GM12878 (cell line): Measurements from ENCODE around the gene TEX51. TPM values are rescaled to one million over a fixed set of nuclear protein-coding genes. Genes with fewer than 3 reads are reported as not detected.

ENCODE experiments used
- ATAC-seq: fragments of 200-7000 bp; cut with Tn5 transposase; 3 replicates; pipeline ENCODE4 v1.9.1; 2020; ENCODE audit warnings: mild to moderate bottlenecking, moderate library complexity
- BruUV-seq: library from RNA; stranded (reverse); fragments of 400-500 nt; replicated peaks from 2 replicates; lab custom pipeline; 2021; lab: Mats Ljungman, UMichigan
- CTCF ChIA-PET: fragments of 300-600 bp; sonication (Branson Sonifier 250); formaldehyde crosslinking; extraction: SDS; loops from one replicate; lab custom pipeline; 2021; ENCODE audit warnings: inconsistent platforms; lab: Yijun Ruan, JAX
- POLR2A ChIA-PET: fragments of 350-600 bp; formaldehyde crosslinking; extraction: SDS; loops from one replicate; lab custom pipeline; 2021; ENCODE audit warnings: inconsistent platforms; lab: Charles Lee
- RAD21 ChIA-PET: fragments of 300-600 bp; sonication (Branson Sonifier 250); formaldehyde crosslinking; loops from one replicate; lab custom pipeline; 2023; ENCODE audit warnings: antibody characterized with exemption; ENCODE audit not compliant: unreplicated experiment; lab: Charles Lee
- SMC1A ChIA-PET: fragments of 300-600 bp; sonication (Branson Sonifier 250); formaldehyde crosslinking; loops from one replicate; lab custom pipeline; 2023; ENCODE audit not compliant: unreplicated experiment, uncharacterized antibody; lab: Charles Lee
- DNase-seq: peaks from one replicate; pipeline ENCODE4 v3.0.0-alpha.2; 2011; ENCODE audit warnings: low read depth, low spot score
- FAIRE-seq: peaks from 3 replicates; lab custom pipeline; 2011; peaks lifted over from hg19 to GRCh38; lab: Jason Lieb, UNC
- H2AFZ ChIP-seq: 2 replicates; pipeline ENCODE4 v1.6.0; 2011; ENCODE audit warnings: low read depth, low read length, control low read depth; ENCODE audit not compliant: control insufficient read depth
- H3K27ac ChIP-seq: 2 replicates; pipeline ENCODE4 v1.5.1; 2011; ENCODE audit warnings: control low read depth; ENCODE audit not compliant: control insufficient read depth, insufficient read depth
- H3K27me3 ChIP-seq, 2 experiments: replicated peaks in 1 of 2; 2 replicates each; pipeline versions ENCODE4 v1.6.0 to v1.6.1; 2011; ENCODE audit warnings: low read length in 1 of 2; ENCODE audit not compliant: control insufficient read depth in 2 of 2, insufficient read depth in 2 of 2
- H3K36me3 ChIP-seq, 2 experiments: 2 replicates each; pipeline ENCODE4 v1.5.1; 2011; ENCODE audit warnings: low read length in 1 of 2; ENCODE audit not compliant: control insufficient read depth in 2 of 2, insufficient read depth in 2 of 2
- H3K4me1 ChIP-seq: 2 replicates; pipeline ENCODE4 v1.6.1; 2011; ENCODE audit warnings: mild to moderate bottlenecking, low read length, moderate library complexity, mixed read lengths; ENCODE audit not compliant: control insufficient read depth, insufficient read depth
- H3K4me2 ChIP-seq: 2 replicates; pipeline ENCODE4 v1.6.0; 2011; ENCODE audit warnings: control low read depth; ENCODE audit not compliant: control insufficient read depth, insufficient read depth
- H3K4me3 ChIP-seq: fragments of 200-600 bp; sonication (generic); 2 replicates; pipeline ENCODE4 v1.5.1; 2016
- H3K79me2 ChIP-seq: 2 replicates; pipeline ENCODE4 v1.6.0; 2011; ENCODE audit warnings: low read length; ENCODE audit not compliant: control insufficient read depth, insufficient read depth
- H3K9ac ChIP-seq: 2 replicates; pipeline ENCODE4 v1.8.0; 2011; ENCODE audit warnings: low read length, control low read depth, mixed read lengths; ENCODE audit not compliant: control insufficient read depth, insufficient read depth
- H3K9me3 ChIP-seq: replicated peaks from 3 replicates; pipeline ENCODE4 v1.5.1; 2011; ENCODE audit warnings: mild to moderate bottlenecking, low read length; ENCODE audit not compliant: control insufficient read depth, insufficient read depth
- H4K20me1 ChIP-seq: 2 replicates; pipeline ENCODE4 v1.6.0; 2011; ENCODE audit not compliant: control insufficient read depth, insufficient read depth
- ASH2L ChIP-seq: fragments of 300-600, 200-600 bp; sonication (generic); IDR thresholded peaks from 2 replicates; pipeline ENCODE4 v1.6.1; 2017; ENCODE audit warnings: low read depth, mild to moderate bottlenecking, borderline replicate concordance
- CBX5 ChIP-seq: sonication (generic); IDR thresholded peaks from 2 replicates; pipeline ENCODE4 v1.6.1; 2016; ENCODE audit warnings: low read depth, moderate library complexity, mild to moderate bottlenecking, inconsistent platforms
- CHD2 ChIP-seq: IDR thresholded peaks from 2 replicates; pipeline ENCODE4 v1.6.1; 2011; ENCODE audit warnings: low read depth, low read length, improper control_type of control experiment, borderline replicate concordance
- FOXK2 ChIP-seq: fragments of 450-650 bp; IDR thresholded peaks from 2 replicates; pipeline ENCODE4 v1.6.1; 2017; ENCODE audit warnings: mild to moderate bottlenecking, moderate library complexity
- GABPA ChIP-seq: IDR thresholded peaks from 2 replicates; pipeline ENCODE4 v1.6.1; 2014; ENCODE audit warnings: antibody characterized with exemption, low read depth, mild to moderate bottlenecking, inconsistent platforms
- IRF5 ChIP-seq: fragments of 450-650 bp; IDR thresholded peaks from 2 replicates; pipeline ENCODE4 v1.6.1; 2017; ENCODE audit warnings: borderline replicate concordance
- MYB ChIP-seq: fragments of 150-350 bp; IDR thresholded peaks from 2 replicates; pipeline ENCODE4 v1.6.1; 2014; ENCODE audit warnings: mild to moderate bottlenecking, low read depth, low read length, borderline replicate concordance
- RB1 ChIP-seq: fragments of 450-650 bp; formaldehyde crosslinking; IDR thresholded peaks from 2 replicates; pipeline ENCODE4 v1.6.1; 2017; ENCODE audit warnings: mild to moderate bottlenecking, borderline replicate concordance
- RELB ChIP-seq: fragments of 450-650 bp; IDR thresholded peaks from 2 replicates; pipeline ENCODE4 v1.6.1; 2017; ENCODE audit warnings: low read depth, mild to moderate bottlenecking, moderate library complexity
- SKIL ChIP-seq: fragments of 450-650 bp; IDR thresholded peaks from 2 replicates; pipeline ENCODE4 v1.6.1; 2017; ENCODE audit warnings: mild to moderate bottlenecking, low read depth, inconsistent platforms; ENCODE audit not compliant: poor library complexity, severe bottlenecking
- SMAD1 ChIP-seq: fragments of 450-650 bp; IDR thresholded peaks from 2 replicates; pipeline ENCODE4 v1.6.1; 2018; ENCODE audit warnings: mild to moderate bottlenecking, low read depth; ENCODE audit not compliant: partially characterized antibody
- SMARCA5 ChIP-seq: fragments of 450-650 bp; IDR thresholded peaks from 2 replicates; pipeline ENCODE4 v1.6.1; 2017; ENCODE audit warnings: mild to moderate bottlenecking
- STAT1 ChIP-seq: fragments of 450-650 bp; conservative IDR thresholded peaks from 2 replicates; pipeline ENCODE4 v1.6.1; 2014; ENCODE audit warnings: antibody characterized with exemption, mild to moderate bottlenecking
- TCF7 ChIP-seq: IDR thresholded peaks from 2 replicates; pipeline ENCODE4 v1.6.1; 2014; ENCODE audit warnings: antibody characterized with exemption, borderline replicate concordance
- WGBS: methylation state at CpG from one replicate; pipeline ENCODE4 v1.1.6; 2016; ENCODE audit warnings: low lambda C conversion rate; ENCODE audit not compliant: insufficient replicate concordance, insufficient coverage; ENCODE audit errors: missing lambda C conversion rate; 5-methylcytosine and 5-hydroxymethylcytosine counted together
- in situ Hi-C: fragments of 300-500 bp; cut with MboI; formaldehyde crosslinking; loops from 9 replicates; pipeline ENCODE4 v1.14.3; 2018; ENCODE audit warnings: mixed read lengths
- intact Hi-C: fragments of 100-400 bp; cut with micrococcal nuclease; formaldehyde crosslinking; loops from one replicate; pipeline ENCODE4 v1.14.2; 2022; ENCODE audit not compliant: unreplicated experiment
- polyA plus RNA-seq, 11 experiments: library from polyadenylated mRNA; depleted of rRNA in 4 of 11; unstranded in 6 of 11; stranded (reverse) in 5 of 11; fragments of >200 nt; fragmentation: Nextera tagmentation in 4 of 11; fragmentation: Illumina TruSeq in 1 of 11; extraction: Ambion mirVana in 4 of 11; extraction: Trizol in 1 of 11; gene quantifications; 1 replicate in 1 of 11; 2 replicates in 10 of 11; pipeline versions ENCODE4 v1.2.1 to v1.2.3, GENCODE V29; 2011 to 2016; ENCODE audit warnings: inconsistent platforms in 2 of 11, missing spikeins in 2 of 11, low read depth in 1 of 11
- total RNA-seq, 4 experiments: library from RNA; depleted of rRNA in 3 of 4; stranded (reverse); fragments of >200 nt in 3 of 4; fragmentation: Illumina TruSeq in 1 of 4; extraction: Trizol in 1 of 4; gene quantifications; 2 replicates each; pipeline versions ENCODE4 v1.2.1 to v1.2.3, GENCODE V29; 2013 to 2021
- TF ChIP-seq, protein P1 (sequence below): IDR thresholded peaks from 2 replicates; pipeline ENCODE4 v1.6.1; 2012; ENCODE audit warnings: improper control_type of control experiment, low read depth, low read length; ENCODE audit not compliant: insufficient replicate concordance

The TEX51 gene
- total and polyA plus RNA-seq, 10 of the 15 experiments (the other 5 are each of a cell fraction or from before 2014, with no cell fraction given) = not detected

GRCh38 chr2:126950504-126950903 lies 51.8 kb downstream of the TEX51 start:
- SMC1A ChIA-PET = no interaction called here
- no peaks in the 10 kb centered on the region for H3K27me3 ChIP-seq
- H3K4me3 ChIP-seq = no peak overlapping the region
- BruUV-seq = no TSS peak
- 48% methylated on average over 3 of the region's 3 CpGs for WGBS
- CTCF ChIA-PET = interaction anchor here (0.7 to 1.3 kb wide), 2 partner anchors 21 to 504 kb away, joined by 3 to 4 read pairs; no protein-coding TSS in a partner anchor
- no peaks in the 10 kb centered on the region for H3K36me3 ChIP-seq
- no peak overlapping the region for H3K9ac ChIP-seq
- H3K4me1 ChIP-seq = no peaks in the 10 kb centered on the region
- H2AFZ ChIP-seq = no peak overlapping the region
- H3K79me2 ChIP-seq = no peaks in the 10 kb centered on the region
- no peaks in the 10 kb centered on the region for H4K20me1 ChIP-seq
- DNase-seq = no peak
- no peak for ATAC-seq
- no peak overlapping the region for H3K27ac ChIP-seq
- POLR2A ChIA-PET = no interaction called here
- FAIRE-seq = no peak
- intact Hi-C loops = no loop called here
- RAD21 ChIA-PET = no interaction called here
- H3K4me2 ChIP-seq = no peak overlapping the region
- no peaks in the 10 kb centered on the region for H3K9me3 ChIP-seq
- in situ Hi-C loops = no loop called here
- TF ChIP-seq GABPA (no peak), ASH2L (no peak), SMAD1 (no peak), IRF5 (no peak), TCF7 (no peak), CHD2 (no peak), SMARCA5 (no peak), RB1 (no peak), RELB (no peak), CBX5 (no peak), SKIL (no peak), MYB (no peak), STAT1 (no peak), FOXK2 (no peak)
- TF ChIP-seq, protein P1, sequence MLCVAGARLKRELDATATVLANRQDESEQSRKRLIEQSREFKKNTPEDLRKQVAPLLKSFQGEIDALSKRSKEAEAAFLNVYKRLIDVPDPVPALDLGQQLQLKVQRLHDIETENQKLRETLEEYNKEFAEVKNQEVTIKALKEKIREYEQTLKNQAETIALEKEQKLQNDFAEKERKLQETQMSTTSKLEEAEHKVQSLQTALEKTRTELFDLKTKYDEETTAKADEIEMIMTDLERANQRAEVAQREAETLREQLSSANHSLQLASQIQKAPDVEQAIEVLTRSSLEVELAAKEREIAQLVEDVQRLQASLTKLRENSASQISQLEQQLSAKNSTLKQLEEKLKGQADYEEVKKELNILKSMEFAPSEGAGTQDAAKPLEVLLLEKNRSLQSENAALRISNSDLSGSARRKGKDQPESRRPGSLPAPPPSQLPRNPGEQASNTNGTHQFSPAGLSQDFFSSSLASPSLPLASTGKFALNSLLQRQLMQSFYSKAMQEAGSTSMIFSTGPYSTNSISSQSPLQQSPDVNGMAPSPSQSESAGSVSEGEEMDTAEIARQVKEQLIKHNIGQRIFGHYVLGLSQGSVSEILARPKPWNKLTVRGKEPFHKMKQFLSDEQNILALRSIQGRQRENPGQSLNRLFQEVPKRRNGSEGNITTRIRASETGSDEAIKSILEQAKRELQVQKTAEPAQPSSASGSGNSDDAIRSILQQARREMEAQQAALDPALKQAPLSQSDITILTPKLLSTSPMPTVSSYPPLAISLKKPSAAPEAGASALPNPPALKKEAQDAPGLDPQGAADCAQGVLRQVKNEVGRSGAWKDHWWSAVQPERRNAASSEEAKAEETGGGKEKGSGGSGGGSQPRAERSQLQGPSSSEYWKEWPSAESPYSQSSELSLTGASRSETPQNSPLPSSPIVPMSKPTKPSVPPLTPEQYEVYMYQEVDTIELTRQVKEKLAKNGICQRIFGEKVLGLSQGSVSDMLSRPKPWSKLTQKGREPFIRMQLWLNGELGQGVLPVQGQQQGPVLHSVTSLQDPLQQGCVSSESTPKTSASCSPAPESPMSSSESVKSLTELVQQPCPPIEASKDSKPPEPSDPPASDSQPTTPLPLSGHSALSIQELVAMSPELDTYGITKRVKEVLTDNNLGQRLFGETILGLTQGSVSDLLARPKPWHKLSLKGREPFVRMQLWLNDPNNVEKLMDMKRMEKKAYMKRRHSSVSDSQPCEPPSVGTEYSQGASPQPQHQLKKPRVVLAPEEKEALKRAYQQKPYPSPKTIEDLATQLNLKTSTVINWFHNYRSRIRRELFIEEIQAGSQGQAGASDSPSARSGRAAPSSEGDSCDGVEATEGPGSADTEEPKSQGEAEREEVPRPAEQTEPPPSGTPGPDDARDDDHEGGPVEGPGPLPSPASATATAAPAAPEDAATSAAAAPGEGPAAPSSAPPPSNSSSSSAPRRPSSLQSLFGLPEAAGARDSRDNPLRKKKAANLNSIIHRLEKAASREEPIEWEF = no peak
